ENCODE measurements around the gene FBXO33.

FBXO33 gene

GRCh38 chr14:39430762-39431415 is 1.3 kb downstream of the FBXO33 start:
- DNase-seq: no peak

- DNase-seq: no peak
Observed at GRCh38 chr14:39428118-39428517, 4.1 kb downstream of the FBXO33 start.

GRCh38 chr14:39426605-39427004 is 5.6 kb downstream of the FBXO33 start:
- peak; percentile 75 for DNase-seq

- no peak for DNase-seq
Observed at GRCh38 chr14:39425947-39426346, 6.3 kb downstream of the FBXO33 start.

GRCh38 chr14:39423793-39424192 is 8.4 kb downstream of the FBXO33 start:
- peak; percentile 45 for DNase-seq

GRCh38 chr14:39422243-39422642 is 10.0 kb downstream of the FBXO33 start:
- no peak for DNase-seq

GRCh38 chr14:39419272-39419671 is 13.0 kb downstream of the FBXO33 start:
- no peak for DNase-seq

- no peak for DNase-seq
Observed at GRCh38 chr14:39417014-39417413, 15.2 kb downstream of the FBXO33 start.

GRCh38 chr14:39416072-39416471 is 16.2 kb downstream of the FBXO33 start:
- no peak for DNase-seq

- DNase-seq: no peak
Observed at GRCh38 chr14:39406560-39406959, 25.7 kb downstream of the FBXO33 start.

- DNase-seq: no peak
Observed at GRCh38 chr14:39398382-39398781, 33.9 kb downstream of the FBXO33 start.

- DNase-seq: no peak
Observed at GRCh38 chr14:39396448-39396847, 35.8 kb downstream of the FBXO33 start.

- no peak for DNase-seq
Observed at GRCh38 chr14:39395555-39396254, 36.5 kb downstream of the FBXO33 start.

- no peak for DNase-seq
Observed at GRCh38 chr14:39393289-39393688, 38.9 kb downstream of the FBXO33 start.

GRCh38 chr14:39384177-39384576 is 48.1 kb downstream of the FBXO33 start:
- DNase-seq: no peak

GRCh38 chr14:39383741-39384140 is 48.5 kb downstream of the FBXO33 start:
- no peak for DNase-seq

- no peak for DNase-seq
Observed at GRCh38 chr14:39383026-39383660, 49.1 kb downstream of the FBXO33 start.

- no peak for DNase-seq
Observed at GRCh38 chr14:39382463-39382862, 49.8 kb downstream of the FBXO33 start.

- DNase-seq: no peak
Observed at GRCh38 chr14:39381366-39381765, 50.9 kb downstream of the FBXO33 start.

- no peak for DNase-seq
Observed at GRCh38 chr14:39376667-39377403, 55.4 kb downstream of the FBXO33 start.

GRCh38 chr14:39374851-39375250 is 57.4 kb downstream of the FBXO33 start:
- DNase-seq: no peak

GRCh38 chr14:39372656-39373055 is 59.6 kb downstream of the FBXO33 start:
- no peak for DNase-seq

- no peak for DNase-seq
Observed at GRCh38 chr14:39370415-39370814, 61.8 kb downstream of the FBXO33 start.

- no peak for DNase-seq
Observed at GRCh38 chr14:39369029-39369428, 63.2 kb downstream of the FBXO33 start.

Measured in NCI-H510A treated with DMSO at 0.1 percent for 48 hours (cell line).